Measurements from ENCODE around the gene SHC1.

The SHC1 gene

GRCh38 chr1:154970631-154971340 lies at the start of gene SHC1:
Gene SHC1 (minus strand): TSS chr1:154970747. CDS start chr1:154970526, 221 bp downstream.
- DNase-seq = peak; percentile 53

- DNase-seq = no peak
These were observed 49.1 kb upstream of the SHC1 start for GRCh38 chr1:155019377-155020245.

DNA sequence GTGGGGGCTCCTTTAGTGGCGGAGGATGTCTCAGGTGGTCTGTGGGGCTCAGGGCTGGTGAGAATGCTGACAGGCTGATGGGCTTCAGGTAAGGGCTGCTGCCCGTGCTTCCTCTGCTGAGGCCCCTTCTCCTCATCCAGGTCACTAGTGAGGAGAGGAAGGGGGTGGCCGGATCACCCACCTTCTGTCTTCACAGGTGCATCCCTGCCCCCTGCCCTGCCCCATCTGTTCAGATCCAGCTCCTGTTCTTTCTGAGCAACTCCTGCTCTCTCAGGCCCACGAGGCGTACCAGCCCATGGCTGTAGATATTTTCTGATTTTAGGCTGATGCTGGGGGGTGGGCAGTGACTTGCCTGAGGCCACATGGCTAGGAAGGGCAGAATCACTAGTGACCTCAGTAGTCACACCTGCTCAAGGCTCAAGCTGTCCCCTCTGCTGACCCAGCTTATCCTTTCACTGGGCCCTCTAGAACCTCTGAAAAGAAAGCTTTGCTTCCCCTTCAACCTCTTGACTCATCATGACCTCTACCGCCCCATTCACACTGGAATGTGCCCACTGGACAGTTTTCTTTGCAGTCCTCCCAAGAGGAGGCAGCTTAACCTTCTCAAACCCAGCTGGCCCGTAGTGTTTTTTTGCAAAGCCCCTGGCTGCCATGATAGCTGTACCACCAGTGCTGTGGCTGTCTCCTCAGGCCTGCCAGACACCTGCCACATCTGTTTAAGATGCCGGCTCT lies 48.2 kb upstream of the SHC1 start:
- DNase-seq = no peak

DNA sequence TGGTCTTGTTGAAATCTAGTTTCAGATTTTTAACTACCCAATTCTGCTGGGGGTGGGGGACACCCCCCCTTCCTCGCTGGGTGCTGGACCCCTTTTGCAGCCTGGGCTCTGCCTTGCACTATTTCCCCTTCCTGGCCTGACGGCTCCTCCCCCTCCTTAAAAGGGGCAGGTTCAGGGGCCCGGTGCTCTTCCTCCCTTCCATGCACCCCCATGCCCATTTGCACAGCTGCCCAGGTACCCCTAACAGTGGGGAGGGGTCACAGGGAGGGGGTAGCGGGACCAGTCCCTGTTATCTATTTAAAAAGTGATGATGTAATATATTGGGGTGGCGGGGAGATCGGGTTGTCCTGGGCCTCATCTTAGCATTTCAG lies 47.4 kb upstream of the SHC1 start:
- DNase-seq = no peak

GRCh38 chr1:155017041-155017945 lies 46.7 kb upstream of the SHC1 start:
- peak; percentile 85 for DNase-seq

DNA sequence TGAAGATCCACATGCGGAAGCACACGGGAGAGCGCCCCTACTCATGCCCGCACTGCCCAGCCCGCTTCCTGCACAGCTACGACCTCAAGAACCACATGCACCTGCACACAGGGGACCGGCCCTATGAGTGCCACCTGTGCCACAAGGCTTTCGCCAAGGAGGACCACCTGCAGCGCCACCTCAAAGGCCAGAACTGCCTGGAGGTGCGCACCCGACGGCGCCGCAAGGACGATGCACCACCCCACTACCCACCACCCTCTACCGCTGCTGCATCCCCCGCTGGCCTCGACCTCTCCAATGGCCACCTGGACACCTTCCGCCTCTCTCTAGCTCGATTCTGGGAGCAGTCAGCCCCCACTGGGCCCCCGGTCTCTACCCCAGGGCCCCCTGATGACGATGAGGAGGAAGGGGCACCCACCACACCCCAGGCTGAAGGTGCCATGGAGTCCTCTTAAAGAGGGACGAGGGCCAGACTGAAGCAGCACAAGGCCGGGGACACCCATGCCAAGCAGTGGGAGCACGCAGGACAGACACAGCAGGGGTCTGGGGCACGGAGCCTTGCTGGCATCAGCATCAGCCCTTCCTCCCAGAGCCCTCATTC lies 45.8 kb upstream of the SHC1 start:
- DNase-seq = no peak

DNA sequence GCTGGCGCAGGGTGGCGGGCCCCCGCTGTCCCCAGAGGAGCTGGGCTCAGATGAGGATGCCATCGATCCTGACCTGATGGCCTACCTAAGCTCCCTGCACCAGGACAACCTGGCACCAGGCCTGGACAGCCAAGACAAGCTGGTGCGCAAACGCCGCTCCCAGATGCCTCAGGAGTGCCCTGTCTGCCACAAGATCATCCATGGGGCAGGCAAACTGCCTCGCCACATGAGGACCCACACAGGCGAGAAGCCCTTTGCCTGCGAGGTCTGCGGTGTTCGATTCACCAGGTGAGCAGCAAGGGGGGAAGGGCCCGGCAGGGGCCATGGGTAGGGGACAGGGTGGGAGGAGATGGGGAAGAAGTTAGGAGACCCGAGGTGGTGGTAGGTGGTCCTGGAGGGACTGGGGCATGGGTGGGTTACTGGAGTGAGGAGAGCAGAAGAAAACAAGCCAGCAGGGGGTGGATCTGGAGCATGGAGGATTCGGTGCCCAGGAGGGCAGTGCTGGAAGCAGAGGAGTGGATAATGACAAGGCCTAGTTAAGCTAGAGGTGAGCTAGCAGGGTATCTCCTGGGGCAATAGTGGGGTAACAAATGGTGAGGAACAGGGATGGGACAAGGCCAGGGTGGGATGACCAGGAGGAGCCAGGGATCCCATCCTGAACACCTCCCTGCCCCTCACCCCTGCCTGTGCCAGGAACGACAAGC lies 45.1 kb upstream of the SHC1 start:
- no peak for DNase-seq

GRCh38 chr1:155014709-155015508 lies 44.4 kb upstream of the SHC1 start:
- DNase-seq = no peak

- no peak for DNase-seq
These were observed 43.1 kb upstream of the SHC1 start for GRCh38 chr1:155013632-155014031.

GRCh38 chr1:155012776-155013602 lies 42.4 kb upstream of the SHC1 start:
- no peak for DNase-seq

DNA sequence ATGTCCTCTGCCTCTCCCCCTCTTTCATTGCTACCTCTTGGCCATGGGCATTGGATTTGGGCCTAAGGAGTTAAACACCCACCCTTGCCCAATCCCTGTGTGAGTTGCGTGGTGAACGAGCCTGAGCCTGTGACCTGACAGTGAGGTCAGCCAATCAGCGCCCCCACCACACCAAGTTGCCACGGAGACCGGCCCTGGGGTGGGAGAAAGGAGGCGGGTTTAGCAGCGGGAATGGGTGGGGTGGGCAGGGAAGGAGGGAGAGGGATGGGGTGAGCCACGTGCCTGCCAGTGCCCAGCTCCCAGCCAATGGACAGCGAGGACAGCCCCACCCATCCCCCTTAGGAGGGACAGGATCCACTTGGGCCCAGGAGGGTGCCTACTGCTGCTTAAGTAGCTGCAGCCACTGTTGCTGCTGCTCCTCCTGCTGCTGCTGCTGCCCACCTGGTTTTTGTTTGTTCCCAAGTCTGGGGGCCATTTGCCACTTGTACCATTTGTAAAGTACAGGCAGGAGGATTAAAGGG lies 41.5 kb upstream of the SHC1 start:
- DNase-seq = no peak

- DNase-seq = no peak
These were observed 41.0 kb upstream of the SHC1 start for GRCh38 chr1:155011437-155012025.

DNA sequence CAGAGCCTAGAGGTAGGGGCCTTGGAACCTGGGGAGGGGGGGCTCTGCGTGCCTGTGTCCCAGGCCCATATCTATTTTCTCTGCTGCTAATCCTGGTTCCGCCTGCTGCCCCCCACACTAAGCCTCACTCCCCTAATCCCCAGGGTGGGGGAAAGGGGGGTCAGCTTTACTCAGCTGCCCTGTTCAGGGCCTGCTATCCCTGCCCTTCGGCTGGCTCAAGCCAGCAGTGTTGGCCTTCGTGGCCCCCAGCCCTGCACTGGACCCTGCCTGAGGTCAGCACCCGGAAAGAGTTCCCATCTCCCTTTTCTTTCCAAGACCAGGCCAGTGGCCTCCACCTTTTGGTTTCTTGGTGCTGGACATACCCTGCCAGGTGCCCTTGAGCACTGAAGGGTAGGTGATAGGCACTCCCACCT lies 40.5 kb upstream of the SHC1 start:
- DNase-seq = no peak

- no peak for DNase-seq
These were observed 39.8 kb upstream of the SHC1 start for GRCh38 chr1:155010211-155010918.

GRCh38 chr1:155009742-155010141 lies 39.2 kb upstream of the SHC1 start:
- DNase-seq = no peak

DNA sequence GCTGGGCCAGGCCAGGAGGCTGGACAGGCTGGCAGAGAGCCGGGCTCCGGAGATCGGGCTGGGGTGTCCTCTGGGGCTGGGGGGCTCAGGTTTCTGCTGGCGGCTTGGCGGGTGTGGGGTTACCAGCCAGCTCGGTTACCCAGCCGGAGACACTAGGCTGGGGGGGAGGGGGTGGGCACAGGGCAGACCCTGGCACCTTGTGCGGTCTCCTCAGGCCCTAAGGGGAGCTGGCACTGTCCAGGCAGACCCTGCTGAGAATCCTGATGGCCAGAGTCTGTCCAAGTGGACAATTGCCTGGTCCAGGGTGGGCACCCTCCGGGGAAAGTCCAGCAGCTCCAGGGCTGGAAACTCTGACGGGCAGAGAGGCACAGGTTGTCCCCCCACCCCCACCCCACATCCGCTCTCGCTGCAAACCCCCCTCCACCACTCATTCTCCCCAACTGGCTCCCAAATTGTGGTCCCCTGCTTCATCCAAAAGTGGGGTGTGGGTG lies 38.7 kb upstream of the SHC1 start:
- no peak for DNase-seq

- no peak for DNase-seq
These were observed 37.7 kb upstream of the SHC1 start for GRCh38 chr1:155008015-155008941.

Data from DMS53 (cell line).